WTC11 (cell line): Measurements from ENCODE around the gene GFRA1.

Experiments
- CTCF ChIP-seq: fragments of 200-600 bp; IDR thresholded peaks from 2 replicates; pipeline ENCODE4 v1.8.0; 2022; ENCODE audit warnings: antibody characterized with exemption
- EMX1 ChIP-seq: fragments of 250-450 bp; sonication (Bioruptor Pico); IDR thresholded peaks from 2 replicates; pipeline ENCODE4 v1.8.0; 2021; ENCODE audit warnings: mild to moderate bottlenecking
- TF ChIP-seq, protein P1 (sequence below): sonication (generic); formaldehyde crosslinking; IDR thresholded peaks from 2 replicates; pipeline ENCODE4 v1.8.1; 2023; ENCODE audit warnings: mild to moderate bottlenecking, missing genetic modification reagents, moderate library complexity

GRCh38 chr10:116049974-116050304, 223.1 kb downstream of the GFRA1 start:
- TF ChIP-seq CTCF (no peak), EMX1 (CRISPR knock-in tag) (no peak)
- TF ChIP-seq, protein P1, sequence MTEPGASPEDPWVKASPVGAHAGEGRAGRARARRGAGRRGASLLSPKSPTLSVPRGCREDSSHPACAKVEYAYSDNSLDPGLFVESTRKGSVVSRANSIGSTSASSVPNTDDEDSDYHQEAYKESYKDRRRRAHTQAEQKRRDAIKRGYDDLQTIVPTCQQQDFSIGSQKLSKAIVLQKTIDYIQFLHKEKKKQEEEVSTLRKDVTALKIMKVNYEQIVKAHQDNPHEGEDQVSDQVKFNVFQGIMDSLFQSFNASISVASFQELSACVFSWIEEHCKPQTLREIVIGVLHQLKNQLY (CRISPR knock-in tag): no peak
